BE2C (cell line): ENCODE results near the gene MALSU1.
A peak's percentile ranks its signal among the peaks of the same experiment; 100 is the strongest.

Experiments used
- DNase-seq: peaks from one replicate; pipeline ENCODE4 v3.0.0-alpha.2; 2020
- H3K27me3 ChIP-seq: fragments of 250-450 bp; sonication (Bioruptor Pico); 2 replicates; pipeline ENCODE4 v1.5.1; 2020; ENCODE audit warnings: mild to moderate bottlenecking
- H3K36me3 ChIP-seq: fragments of 250-450 bp; sonication (Bioruptor Pico); 2 replicates; pipeline ENCODE4 v1.5.1; 2020; ENCODE audit warnings: mild to moderate bottlenecking
- H3K4me1 ChIP-seq: fragments of 250-450 bp; sonication (Bioruptor Pico); 2 replicates; pipeline ENCODE4 v1.5.1; 2020
- H3K4me3 ChIP-seq: 2 replicates; pipeline ENCODE4 v1.5.1; 2011; ENCODE audit warnings: low read depth, low read length
- H3K9me3 ChIP-seq: fragments of 250-450 bp; sonication (Bioruptor Pico); 2 replicates; pipeline ENCODE4 v1.5.1; 2020
- TF ChIP-seq, protein P1 (sequence below): IDR thresholded peaks from 2 replicates; pipeline ENCODE4 v1.5.1; 2012; ENCODE audit warnings: mild to moderate bottlenecking, low read depth, low read length

The MALSU1 gene

DNA sequence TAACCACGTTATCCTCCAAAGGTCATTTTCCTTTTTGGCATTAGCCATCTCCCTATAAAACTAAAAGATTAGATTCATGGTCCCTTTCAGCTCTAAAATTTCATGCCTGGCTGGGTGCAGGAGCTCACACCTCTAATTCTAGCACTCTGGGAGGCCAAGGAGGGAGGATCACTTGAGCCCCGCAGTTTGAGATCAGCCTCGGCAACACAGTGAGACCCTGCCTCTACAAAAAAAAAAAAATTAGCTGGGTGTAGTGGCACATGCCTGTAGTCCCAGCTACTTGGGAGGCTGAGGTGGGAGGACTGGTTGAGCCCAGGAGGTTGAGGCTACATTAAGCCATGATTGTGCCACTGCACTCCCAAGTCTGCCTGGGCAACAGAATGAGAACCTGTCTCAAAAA, 57.0 kb downstream of the MALSU1 start:
- DNase-seq, result no peak
- Histone ChIP-seq H3K9me3 (no peaks in the 10 kb centered on the region), H3K36me3 (peaks cover 5% of the 10 kb centered on the region), H3K4me1 (peaks cover 11% of the 10 kb centered on the region), H3K4me3 (no peak overlapping the region), H3K27me3 (no peaks in the 10 kb centered on the region)
- TF ChIP-seq, protein P1, sequence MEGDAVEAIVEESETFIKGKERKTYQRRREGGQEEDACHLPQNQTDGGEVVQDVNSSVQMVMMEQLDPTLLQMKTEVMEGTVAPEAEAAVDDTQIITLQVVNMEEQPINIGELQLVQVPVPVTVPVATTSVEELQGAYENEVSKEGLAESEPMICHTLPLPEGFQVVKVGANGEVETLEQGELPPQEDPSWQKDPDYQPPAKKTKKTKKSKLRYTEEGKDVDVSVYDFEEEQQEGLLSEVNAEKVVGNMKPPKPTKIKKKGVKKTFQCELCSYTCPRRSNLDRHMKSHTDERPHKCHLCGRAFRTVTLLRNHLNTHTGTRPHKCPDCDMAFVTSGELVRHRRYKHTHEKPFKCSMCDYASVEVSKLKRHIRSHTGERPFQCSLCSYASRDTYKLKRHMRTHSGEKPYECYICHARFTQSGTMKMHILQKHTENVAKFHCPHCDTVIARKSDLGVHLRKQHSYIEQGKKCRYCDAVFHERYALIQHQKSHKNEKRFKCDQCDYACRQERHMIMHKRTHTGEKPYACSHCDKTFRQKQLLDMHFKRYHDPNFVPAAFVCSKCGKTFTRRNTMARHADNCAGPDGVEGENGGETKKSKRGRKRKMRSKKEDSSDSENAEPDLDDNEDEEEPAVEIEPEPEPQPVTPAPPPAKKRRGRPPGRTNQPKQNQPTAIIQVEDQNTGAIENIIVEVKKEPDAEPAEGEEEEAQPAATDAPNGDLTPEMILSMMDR, result no peak

GRCh38 chr7:23356726-23357125, 57.6 kb downstream of the MALSU1 start:
- no peak overlapping the region for H3K4me3 ChIP-seq
- H3K36me3 ChIP-seq, result peaks cover 9% of the 10 kb centered on the region
- H3K27me3 ChIP-seq, result no peaks in the 10 kb centered on the region
- H3K9me3 ChIP-seq, result no peaks in the 10 kb centered on the region
- TF ChIP-seq, protein P1, result no peak
- H3K4me1 ChIP-seq, result peaks cover 11% of the 10 kb centered on the region
- no peak for DNase-seq

DNA sequence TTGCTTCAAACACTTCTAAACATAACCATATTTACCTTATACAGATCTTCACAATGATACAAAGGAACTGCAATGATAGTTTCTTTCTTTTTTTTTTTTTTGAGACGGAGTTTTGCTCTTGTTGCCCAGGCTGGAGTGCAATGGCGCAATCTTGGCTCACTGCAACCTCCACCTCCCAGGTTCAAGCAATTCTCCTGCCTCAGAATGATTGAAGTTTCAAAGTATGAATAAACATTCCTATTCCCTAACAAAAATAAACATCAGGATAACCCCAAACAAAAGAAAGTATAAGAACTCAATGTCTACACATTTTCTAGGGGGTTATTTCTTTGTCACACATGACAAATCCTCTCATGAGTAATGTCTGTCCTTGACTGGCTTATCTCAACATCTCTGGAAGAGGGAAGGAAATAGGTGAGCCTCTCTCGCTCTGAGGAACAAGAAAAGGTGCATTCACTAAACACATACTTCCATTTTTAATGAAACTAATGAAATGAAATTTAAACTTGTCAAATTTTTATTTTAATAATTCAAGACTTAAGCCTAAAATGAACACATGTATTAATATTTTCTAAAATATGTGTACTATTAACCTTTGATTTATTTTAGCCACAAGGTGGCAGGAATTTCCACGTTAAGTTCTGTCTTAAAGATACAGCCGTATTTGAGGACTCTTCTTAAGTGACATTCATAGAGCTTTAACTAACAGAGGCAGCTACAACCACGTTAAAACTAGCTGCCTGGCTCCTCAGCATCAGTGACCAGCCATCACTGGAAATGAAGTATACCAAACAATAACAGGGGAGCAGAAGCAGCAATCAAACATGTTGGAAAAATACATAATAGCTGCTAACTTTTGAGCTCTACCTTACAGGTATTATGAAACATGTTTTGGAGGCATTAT, 58.3 kb downstream of the MALSU1 start:
- no peak overlapping the region for H3K4me3 ChIP-seq
- no peaks in the 10 kb centered on the region for H3K27me3 ChIP-seq
- DNase-seq, result no peak
- peaks cover 11% of the 10 kb centered on the region for H3K36me3 ChIP-seq
- peaks cover 11% of the 10 kb centered on the region for H3K4me1 ChIP-seq
- TF ChIP-seq, protein P1, result peak; percentile 26
- no peaks in the 10 kb centered on the region for H3K9me3 ChIP-seq

DNA sequence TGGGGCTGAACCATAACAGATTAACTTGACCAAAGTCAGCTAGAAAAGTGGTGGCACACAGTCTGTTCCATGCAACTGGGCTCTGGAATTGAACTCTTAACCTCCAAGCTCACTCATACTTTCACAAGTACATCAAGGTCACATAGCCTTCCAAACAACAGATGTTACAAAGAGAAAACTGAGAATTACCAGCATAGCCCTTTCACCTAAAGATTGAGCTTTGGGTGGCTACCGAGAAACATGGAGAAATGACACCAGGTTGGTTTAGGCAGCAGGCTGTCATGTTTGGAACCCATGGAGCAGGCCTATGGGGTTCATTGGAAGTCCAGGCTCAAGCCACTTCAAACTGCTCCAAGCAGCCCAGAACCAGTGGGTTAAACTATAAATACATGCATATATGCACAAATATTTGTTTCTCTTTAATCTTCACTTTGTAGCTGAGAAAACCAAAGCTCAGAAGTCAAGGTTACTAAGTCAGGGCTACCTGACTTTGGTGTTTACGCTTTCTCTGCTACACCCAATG, 59.1 kb downstream of the MALSU1 start:
- Histone ChIP-seq H3K9me3 (no peaks in the 10 kb centered on the region), H3K4me1 (peaks cover 7% of the 10 kb centered on the region), H3K4me3 (no peak overlapping the region), H3K27me3 (no peaks in the 10 kb centered on the region), H3K36me3 (peaks cover 17% of the 10 kb centered on the region)
- no peak for DNase-seq
- TF ChIP-seq, protein P1, result no peak
